ENCODE measurements around the gene SFN. TPM values are rescaled to one million over a fixed set of nuclear protein-coding genes. Genes with fewer than 3 reads are reported as not detected.

The SFN gene
- total and polyA plus RNA-seq, 2 donors (not counting 3 experiments of a cell fraction or from before 2014, with no cell fraction given) = 0.08 to 0.33 TPM

GRCh38 chr1:26839339-26839722, 23.6 kb upstream of the SFN start:
- DNase-seq (ENCODE audit: low read depth, low spot score) = no peak
- dilution Hi-C loops (cut with MboI; ENCODE audit: extremely low pct_ligation_motif_present, low sequenced_read_pairs) (no loop called here), intact Hi-C loops (cut with micrococcal nuclease) (no loop called here)
- H3K36me3 ChIP-seq (ENCODE audit: control insufficient read depth in 2 of 2, extremely low read depth in 1 of 2, insufficient read depth in 2 of 2, low read length in 2 of 2) = peaks cover 9 to 16% of the 10 kb centered on the region in 2 experiments
- no peak overlapping the region for H3K4me2 ChIP-seq (ENCODE audit: insufficient read depth, low read length)
- TF ChIP-seq POLR2AphosphoS5 (IDR thresholded peaks at IDR 0.05; ENCODE audit: insufficient read depth, low read depth, low read length) (no peak), GATA2 (IDR thresholded peaks at IDR 0.05; ENCODE audit: insufficient read depth, insufficient read length, low read depth, low read length) (no peak), EZH2 (IDR thresholded peaks at IDR 0.05; ENCODE audit: borderline replicate concordance, low read depth, low read length, severe bottlenecking) (no peak), FOS (IDR thresholded peaks at IDR 0.05; ENCODE audit: borderline replicate concordance, insufficient read depth, low read length) (no peak), POLR2A (IDR thresholded peaks at IDR 0.05; ENCODE audit: low read depth, low read length) (no peak), JUN (IDR thresholded peaks at IDR 0.05; ENCODE audit: borderline replicate concordance, insufficient read depth, insufficient read length, low read depth) (no peak), MYC (IDR thresholded peaks at IDR 0.05; ENCODE audit: low read depth, low read length) (no peak)
- TF ChIP-seq, protein P1, sequence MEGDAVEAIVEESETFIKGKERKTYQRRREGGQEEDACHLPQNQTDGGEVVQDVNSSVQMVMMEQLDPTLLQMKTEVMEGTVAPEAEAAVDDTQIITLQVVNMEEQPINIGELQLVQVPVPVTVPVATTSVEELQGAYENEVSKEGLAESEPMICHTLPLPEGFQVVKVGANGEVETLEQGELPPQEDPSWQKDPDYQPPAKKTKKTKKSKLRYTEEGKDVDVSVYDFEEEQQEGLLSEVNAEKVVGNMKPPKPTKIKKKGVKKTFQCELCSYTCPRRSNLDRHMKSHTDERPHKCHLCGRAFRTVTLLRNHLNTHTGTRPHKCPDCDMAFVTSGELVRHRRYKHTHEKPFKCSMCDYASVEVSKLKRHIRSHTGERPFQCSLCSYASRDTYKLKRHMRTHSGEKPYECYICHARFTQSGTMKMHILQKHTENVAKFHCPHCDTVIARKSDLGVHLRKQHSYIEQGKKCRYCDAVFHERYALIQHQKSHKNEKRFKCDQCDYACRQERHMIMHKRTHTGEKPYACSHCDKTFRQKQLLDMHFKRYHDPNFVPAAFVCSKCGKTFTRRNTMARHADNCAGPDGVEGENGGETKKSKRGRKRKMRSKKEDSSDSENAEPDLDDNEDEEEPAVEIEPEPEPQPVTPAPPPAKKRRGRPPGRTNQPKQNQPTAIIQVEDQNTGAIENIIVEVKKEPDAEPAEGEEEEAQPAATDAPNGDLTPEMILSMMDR (IDR thresholded peaks at IDR 0.05; ENCODE audit: extremely low read depth in 1 of 2, insufficient read depth in 1 of 2, low read depth in 1 of 2, low read length in 2 of 2) = no peak
- TF ChIP-seq, protein P2, sequence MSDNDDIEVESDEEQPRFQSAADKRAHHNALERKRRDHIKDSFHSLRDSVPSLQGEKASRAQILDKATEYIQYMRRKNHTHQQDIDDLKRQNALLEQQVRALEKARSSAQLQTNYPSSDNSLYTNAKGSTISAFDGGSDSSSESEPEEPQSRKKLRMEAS (IDR thresholded peaks at IDR 0.05; ENCODE audit: insufficient read depth, insufficient read length) = no peak
- H3K9me3 ChIP-seq (replicated peaks; ENCODE audit: control insufficient read depth, insufficient read depth, low read length) = no peaks in the 10 kb centered on the region
- POLR2A ChIA-PET = interaction anchor here (0.6 kb wide), 1 partner anchor 1490 kb away, joined by 13 read pairs; no protein-coding TSS in a partner anchor
- CTCF ChIA-PET = interaction anchor here (2.1 kb wide), 1 partner anchor 10 kb away, joined by 8 read pairs; no protein-coding TSS in a partner anchor
- no peak overlapping the region for H2AFZ ChIP-seq (ENCODE audit: low read depth, low read length)
- no peak overlapping the region for H3K9ac ChIP-seq (replicated peaks; ENCODE audit: extremely low read depth, insufficient read depth, low read length)
- no peaks in the 10 kb centered on the region for H3K4me1 ChIP-seq (ENCODE audit: control insufficient read depth, extremely low read depth, insufficient read depth, low read length)
- H3K9me1 ChIP-seq (replicated peaks; ENCODE audit: control insufficient read depth, extremely low read depth, insufficient read depth, low read length) = no peaks in the 10 kb centered on the region
- H3K27me3 ChIP-seq (ENCODE audit: control insufficient read depth in 2 of 2, insufficient read depth in 2 of 2, low read length in 2 of 2) = no peaks in the 10 kb centered on the region
- FAIRE-seq = no peak
- BruUV-seq (replicated peaks) = no TSS peak
- no peak overlapping the region for H3K4me3 ChIP-seq (replicated peaks in 1 of 3; ENCODE audit: insufficient read depth in 1 of 3, low read depth in 1 of 3, low read length in 3 of 3)
- H4K20me1 ChIP-seq (replicated peaks; ENCODE audit: control insufficient read depth, extremely low read depth, insufficient read depth, low read length) = no peaks in the 10 kb centered on the region
- H3K79me2 ChIP-seq (ENCODE audit: control insufficient read depth, insufficient read depth, low read length) = no peaks in the 10 kb centered on the region
- no peak overlapping the region for H3K27ac ChIP-seq (ENCODE audit: insufficient read depth, low read depth, low read length)
